GM21447 (cell line): ENCODE results near the gene THOP1.

ENCODE experiments used
- ATAC-seq: cut with Tn5 transposase; IDR thresholded peaks from one replicate; pipeline ENCODE4 v1.9.1; 2021; ENCODE audit not compliant: unreplicated experiment

THOP1 gene

GRCh38 chr19:2850256-2850925 lies 65.1 kb downstream of the THOP1 start:
- ATAC-seq: no peak

GRCh38 chr19:2852598-2852997 lies 67.3 kb downstream of the THOP1 start:
- ATAC-seq: no peak

- ATAC-seq: no peak
Observed at GRCh38 chr19:2853015-2853606, 67.8 kb downstream of the THOP1 start.

DNA sequence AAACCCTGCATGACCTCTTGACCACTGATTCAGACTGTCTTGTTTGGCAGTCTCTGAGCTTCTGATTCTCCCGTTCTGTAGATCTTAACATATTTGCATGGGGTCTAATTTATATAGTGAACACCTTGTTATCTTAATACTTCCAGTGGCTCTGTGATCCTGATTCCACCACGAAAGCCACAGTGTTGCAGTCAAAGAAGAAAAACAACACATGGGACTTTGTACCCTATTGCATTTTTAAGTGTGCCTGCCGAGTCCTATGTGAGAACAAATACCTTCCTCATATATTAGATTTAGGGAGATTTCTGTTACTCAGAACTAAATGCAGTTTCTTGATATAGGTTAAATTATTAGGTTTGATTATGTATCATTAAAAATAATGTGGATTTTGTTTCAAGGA lies 69.5 kb downstream of the THOP1 start:
- ATAC-seq: no peak

GRCh38 chr19:2856457-2857050 lies 71.3 kb downstream of the THOP1 start:
- no peak for ATAC-seq

- ATAC-seq: no peak
Observed at GRCh38 chr19:2858864-2859263, 73.6 kb downstream of the THOP1 start.

GRCh38 chr19:2863816-2864215 lies 78.5 kb downstream of the THOP1 start:
- ATAC-seq: no peak
